Duodenal mucosa (tissue), 2 donors: ENCODE measurements around the gene PPP1R3G.
A peak's percentile ranks its signal among the peaks of the same experiment; 100 is the strongest.

Source experiments
- H3K27ac ChIP-seq: one replicate; pipeline ENCODE4 v1.7.0; 2013; ENCODE audit warnings: low read depth, low read length
- H3K27me3 ChIP-seq, 2 donors: one replicate each; pipeline ENCODE4 v1.7.0; 2013; ENCODE audit warnings: low read length in 2 of 2, control low read depth in 1 of 2; ENCODE audit not compliant: insufficient read depth in 2 of 2, control insufficient read depth in 1 of 2
- H3K36me3 ChIP-seq, 2 donors: one replicate each; pipeline ENCODE4 v1.7.0; 2013; ENCODE audit warnings: low read length in 2 of 2, control low read depth in 1 of 2; ENCODE audit not compliant: insufficient read depth in 2 of 2, control insufficient read depth in 1 of 2
- H3K4me1 ChIP-seq, 2 donors: one replicate each; pipeline ENCODE4 v1.7.0; 2013; ENCODE audit warnings: low read length in 2 of 2, control low read depth in 1 of 2; ENCODE audit not compliant: insufficient read depth in 2 of 2, control insufficient read depth in 1 of 2
- H3K4me3 ChIP-seq, 2 donors: one replicate each; pipeline ENCODE4 v1.7.0; 2013; ENCODE audit warnings: low read length in 2 of 2, low read depth in 1 of 2
- H3K9ac ChIP-seq, 2 donors: one replicate each; pipeline ENCODE4 v1.7.0; 2013; ENCODE audit warnings: low read length in 2 of 2, low read depth in 1 of 2
- H3K9me3 ChIP-seq, 2 donors: one replicate each; pipeline ENCODE4 v1.7.0; 2013; ENCODE audit warnings: low read length in 2 of 2, control low read depth in 1 of 2; ENCODE audit not compliant: control insufficient read depth in 1 of 2

Gene PPP1R3G

GRCh38 chr6:5084781-5085647 is at the start of gene PPP1R3G:
TSS of gene PPP1R3G (plus strand) at chr6:5085341. CDS start at chr6:5085486, 145 bp downstream.
- Histone ChIP-seq H3K9ac (peak within 1 kb of the TSS in 1 of 2 donors; percentile 19), H3K4me3 (peak within 1 kb of the TSS; percentile 64 to 67), H3K27me3 (peaks cover 10 to 27% of the 10 kb centered on the region in 2 donors), H3K36me3 (no peaks in the 10 kb centered on the region), H3K27ac (peak within 1 kb of the TSS; percentile 6), H3K9me3 (no peaks in the 10 kb centered on the region), H3K4me1 (peaks cover 0 to 13% of the 10 kb centered on the region in 2 donors)

DNA sequence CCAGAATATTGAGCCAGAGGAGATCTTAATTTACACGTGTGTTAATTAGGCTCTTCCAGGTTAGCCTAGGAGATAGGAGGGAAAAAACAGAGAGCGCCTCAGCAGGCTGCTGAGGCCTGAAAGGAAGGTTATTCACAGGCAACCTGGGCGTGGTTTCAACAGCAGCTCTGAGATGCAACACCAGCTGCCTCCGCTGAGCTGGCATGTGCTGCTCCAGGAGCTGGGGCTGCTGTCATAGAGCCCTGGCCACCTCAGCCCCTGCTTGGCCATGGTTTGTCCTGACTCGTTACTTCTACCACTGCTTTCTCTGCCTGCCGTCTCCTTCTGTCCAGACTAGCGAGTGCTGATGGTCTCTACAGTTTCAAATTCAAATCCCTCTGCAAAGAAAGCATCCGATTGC is 48.9 kb upstream of the PPP1R3G start:
- H3K27me3 ChIP-seq = no peaks in the 10 kb centered on the region
- no peak overlapping the region for H3K9ac ChIP-seq
- no peaks in the 10 kb centered on the region for H3K36me3 ChIP-seq
- no peak overlapping the region for H3K27ac ChIP-seq
- H3K4me1 ChIP-seq = no peaks in the 10 kb centered on the region
- H3K9me3 ChIP-seq = no peaks in the 10 kb centered on the region
- no peak overlapping the region for H3K4me3 ChIP-seq

DNA sequence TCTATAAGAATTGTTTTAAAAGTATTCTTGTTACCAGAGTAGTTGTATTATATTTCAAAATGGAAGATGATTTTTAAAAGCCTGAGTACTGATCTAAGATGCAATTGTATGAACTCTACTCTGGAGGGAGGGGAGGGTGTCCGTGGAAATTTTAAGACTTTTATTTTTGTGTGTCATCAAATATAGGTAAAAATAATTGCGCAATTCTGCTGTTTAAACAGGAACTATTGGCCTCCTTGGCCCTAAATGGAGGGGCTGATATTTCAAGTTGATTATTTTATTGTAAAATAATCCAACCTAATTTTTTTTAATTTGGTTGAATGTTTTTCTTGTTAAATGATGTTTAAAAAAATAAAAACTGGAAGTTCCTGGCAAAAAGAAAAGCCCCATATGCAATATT is 43.2 kb upstream of the PPP1R3G start:
- Histone ChIP-seq H3K9me3 (no peaks in the 10 kb centered on the region), H3K27me3 (no peaks in the 10 kb centered on the region)

GRCh38 chr6:5042436-5042835 is 42.7 kb upstream of the PPP1R3G start:
- no peak overlapping the region for H3K4me3 ChIP-seq
- H3K27me3 ChIP-seq = no peaks in the 10 kb centered on the region
- H3K27ac ChIP-seq = no peak overlapping the region
- no peaks in the 10 kb centered on the region for H3K36me3 ChIP-seq
- H3K9me3 ChIP-seq = no peaks in the 10 kb centered on the region
- H3K9ac ChIP-seq = no peak overlapping the region
- H3K4me1 ChIP-seq = no peaks in the 10 kb centered on the region

More for the DNA sequence above, 43.2 kb upstream of the PPP1R3G start:
- Histone ChIP-seq H3K4me3 (no peak overlapping the region), H3K9ac (no peak overlapping the region), H3K27ac (no peak overlapping the region), H3K36me3 (no peaks in the 10 kb centered on the region), H3K4me1 (no peaks in the 10 kb centered on the region)

- H3K9me3 ChIP-seq = peaks cover 0 to 3% of the 10 kb centered on the region in 2 donors
Measured at GRCh38 chr6:5044866-5045265, 40.3 kb upstream of the PPP1R3G start.

DNA sequence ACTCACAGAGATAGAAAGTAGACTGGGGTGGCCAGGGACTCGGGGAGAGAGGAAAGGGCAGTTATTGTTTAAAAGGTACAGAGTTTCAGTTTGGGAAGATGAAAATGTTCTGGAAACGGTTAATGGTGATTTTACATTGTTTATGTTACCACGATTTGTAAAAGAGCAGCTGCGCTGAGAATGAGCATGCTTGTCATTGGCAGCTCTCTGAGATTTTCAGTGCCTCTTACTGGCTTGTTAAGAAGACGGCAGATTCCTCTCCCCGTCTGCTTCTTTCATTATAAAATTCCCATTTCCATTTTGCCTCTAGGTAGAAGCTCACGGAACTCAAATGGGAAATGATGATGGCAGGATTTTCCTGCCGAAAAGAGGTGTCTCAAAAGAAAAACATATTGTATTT is 39.7 kb upstream of the PPP1R3G start:
- no peak overlapping the region for H3K9ac ChIP-seq
- H3K27me3 ChIP-seq = no peaks in the 10 kb centered on the region
- no peaks in the 10 kb centered on the region for H3K36me3 ChIP-seq
- no peaks in the 10 kb centered on the region for H3K4me1 ChIP-seq
- no peak overlapping the region for H3K4me3 ChIP-seq
- no peak overlapping the region for H3K27ac ChIP-seq
- H3K9me3 ChIP-seq = peaks cover 0 to 4% of the 10 kb centered on the region in 2 donors

More at GRCh38 chr6:5044866-5045265, 40.3 kb upstream of the PPP1R3G start:
- Histone ChIP-seq H3K4me3 (no peak overlapping the region), H3K27ac (no peak overlapping the region), H3K4me1 (no peaks in the 10 kb centered on the region), H3K9ac (no peak overlapping the region), H3K27me3 (no peaks in the 10 kb centered on the region), H3K36me3 (no peaks in the 10 kb centered on the region)

DNA sequence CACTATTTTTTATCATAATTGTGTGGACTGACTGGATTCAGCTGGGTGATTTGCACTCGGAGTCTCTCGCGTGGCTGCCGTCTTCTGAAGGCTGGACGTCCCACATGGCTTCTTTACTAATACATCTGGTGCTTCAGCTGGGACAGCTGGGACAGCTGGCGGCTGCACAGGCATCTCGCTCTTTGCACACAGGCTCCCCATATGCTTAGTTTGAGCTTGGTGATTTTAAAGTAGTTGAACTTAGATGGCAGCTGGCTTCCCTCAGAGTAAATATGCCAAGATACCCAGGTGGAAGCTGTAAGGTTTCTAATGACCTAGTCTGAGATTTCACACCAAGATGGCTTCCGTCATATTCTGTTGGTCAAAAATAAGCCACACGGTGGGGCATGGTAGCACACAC is 38.7 kb upstream of the PPP1R3G start:
- no peaks in the 10 kb centered on the region for H3K27me3 ChIP-seq
- H3K27ac ChIP-seq = no peak overlapping the region
- H3K36me3 ChIP-seq = no peaks in the 10 kb centered on the region
- H3K4me3 ChIP-seq = no peak overlapping the region
- no peak overlapping the region for H3K9ac ChIP-seq
- H3K9me3 ChIP-seq = peaks cover 0 to 10% of the 10 kb centered on the region in 2 donors
- H3K4me1 ChIP-seq = no peaks in the 10 kb centered on the region

DNA sequence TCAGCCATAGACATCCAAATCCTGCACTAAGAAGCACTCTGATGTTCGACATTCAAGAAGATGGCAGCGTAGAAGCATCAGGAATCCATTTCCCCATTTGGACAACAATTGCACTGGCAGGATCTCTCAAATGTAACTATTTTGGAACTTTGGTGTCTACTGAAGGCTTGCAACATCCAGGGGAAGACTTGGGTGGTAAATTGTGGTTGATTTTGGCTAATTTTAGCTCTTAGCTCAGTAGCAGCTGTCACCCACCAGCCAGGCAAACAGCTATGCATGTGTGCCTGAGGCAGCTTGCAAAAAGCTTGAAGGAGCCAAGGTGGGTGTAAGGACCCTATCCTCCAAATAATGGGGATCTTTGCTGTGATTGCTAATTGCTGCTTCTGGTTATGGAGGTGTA is 35.1 kb upstream of the PPP1R3G start:
- no peak overlapping the region for H3K4me3 ChIP-seq
- peaks cover 0 to 12% of the 10 kb centered on the region in 2 donors for H3K9me3 ChIP-seq
- H3K27ac ChIP-seq = no peak overlapping the region
- H3K9ac ChIP-seq = no peak overlapping the region
- H3K27me3 ChIP-seq = no peaks in the 10 kb centered on the region
- H3K36me3 ChIP-seq = no peaks in the 10 kb centered on the region
- H3K4me1 ChIP-seq = no peaks in the 10 kb centered on the region

- Histone ChIP-seq H3K9ac (no peak overlapping the region), H3K27me3 (no peaks in the 10 kb centered on the region), H3K4me3 (no peak overlapping the region)
Measured at GRCh38 chr6:5051394-5051793, 33.7 kb upstream of the PPP1R3G start.

GRCh38 chr6:5053038-5053437 is 32.1 kb upstream of the PPP1R3G start:
- no peaks in the 10 kb centered on the region for H3K27me3 ChIP-seq
- H3K27ac ChIP-seq = no peak overlapping the region
- H3K9ac ChIP-seq = no peak overlapping the region
- H3K9me3 ChIP-seq = peaks cover 0 to 12% of the 10 kb centered on the region in 2 donors
- no peaks in the 10 kb centered on the region for H3K4me1 ChIP-seq
- H3K36me3 ChIP-seq = no peaks in the 10 kb centered on the region
- no peak overlapping the region for H3K4me3 ChIP-seq

More at GRCh38 chr6:5051394-5051793, 33.7 kb upstream of the PPP1R3G start:
- Histone ChIP-seq H3K36me3 (no peaks in the 10 kb centered on the region), H3K27ac (no peak overlapping the region), H3K4me1 (no peaks in the 10 kb centered on the region), H3K9me3 (peaks cover 0 to 12% of the 10 kb centered on the region in 2 donors)
